Stimulated activated CD4-positive, alpha-beta T cell treated with anti-CD3 and anti-CD28 coated beads, Interleukin-12 subunit alpha, Interleukin-12 subunit beta, amount 100 ng/mL, for 48 hours (primary cell): ENCODE data around the gene AACS.
"Not testable (repeated sequence)": the region's sequence is repeated elsewhere in the genome, so short reads cannot be mapped to it uniquely, and the experiment has no call there.

ENCODE experiments used
- DNase-seq, 3 donors: peaks; one replicate each; pipeline ENCODE4 v3.0.0-alpha.2; 2020; ENCODE audit warnings: low read depth in 2 of 3, low spot score in 1 of 3

The AACS gene

DNA sequence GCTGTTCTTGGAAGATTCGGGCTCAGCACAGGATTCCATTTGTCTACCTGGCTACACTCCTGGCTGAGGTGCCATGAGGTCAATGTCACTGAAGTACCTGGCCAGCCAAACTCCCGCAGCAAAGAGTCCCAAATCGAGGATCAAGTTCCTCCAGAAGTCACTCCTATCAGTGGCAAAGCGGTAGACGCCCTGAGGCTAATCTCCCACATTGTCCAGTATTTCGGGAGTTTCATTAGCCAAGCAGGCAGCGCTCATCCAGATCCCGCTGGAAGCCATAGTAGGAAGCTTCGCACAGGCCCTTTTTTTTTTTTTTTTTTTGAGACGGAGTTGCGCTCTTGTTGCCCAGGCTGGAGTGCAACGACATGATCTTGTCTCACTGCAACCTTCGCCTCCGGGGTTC is 8.9 kb upstream of the AACS start:
- DNase-seq = no peak

DNA sequence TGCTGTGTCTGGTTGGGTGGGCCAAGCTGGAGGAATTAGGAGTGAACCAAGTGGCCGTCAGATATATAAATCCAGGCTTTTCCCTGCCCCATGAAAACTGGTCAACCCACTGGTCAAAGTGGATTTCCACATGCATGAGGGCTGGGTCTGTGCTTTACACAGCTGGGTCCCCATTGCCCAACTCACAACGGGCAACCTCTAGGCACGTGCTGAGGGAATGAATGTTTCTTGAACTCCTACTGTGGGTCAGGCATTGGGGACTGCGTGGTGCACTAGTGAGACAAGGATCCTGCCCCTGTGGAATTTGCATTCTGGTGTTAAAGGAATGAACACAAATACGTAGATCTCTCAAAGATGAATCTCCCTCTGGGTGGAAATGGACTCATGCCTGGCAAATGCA is 7.5 kb upstream of the AACS start:
- no peak for DNase-seq

GRCh38 chr12:125061229-125061628 is 4.0 kb upstream of the AACS start:
- DNase-seq = no peak

GRCh38 chr12:125063522-125063921 is 1.7 kb upstream of the AACS start:
- not testable (repeated sequence) for DNase-seq

DNA sequence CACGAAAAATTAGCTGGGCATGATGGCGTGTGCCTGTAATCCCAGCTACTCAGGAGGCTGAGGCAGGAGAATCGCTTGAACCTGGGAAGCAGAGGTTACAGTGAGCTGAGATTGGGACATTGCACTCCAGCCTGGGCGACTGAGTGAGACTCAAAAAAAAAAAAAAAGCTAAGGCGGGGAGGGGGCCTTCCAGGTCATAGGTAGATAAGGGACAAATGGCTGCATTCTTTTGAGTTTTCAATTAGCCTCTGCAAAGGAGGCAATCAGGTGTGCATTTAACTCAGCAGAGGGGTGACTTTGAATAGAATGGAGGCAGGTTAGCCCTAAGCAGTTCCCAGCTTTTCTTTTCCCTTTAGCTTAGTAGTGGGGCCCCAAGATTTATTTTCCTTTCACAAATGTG is 743 bp upstream of the AACS start:
- no peak for DNase-seq

- no peak for DNase-seq
Measured at GRCh38 chr12:125065919-125066570, 810 bp downstream of the AACS start.

DNA sequence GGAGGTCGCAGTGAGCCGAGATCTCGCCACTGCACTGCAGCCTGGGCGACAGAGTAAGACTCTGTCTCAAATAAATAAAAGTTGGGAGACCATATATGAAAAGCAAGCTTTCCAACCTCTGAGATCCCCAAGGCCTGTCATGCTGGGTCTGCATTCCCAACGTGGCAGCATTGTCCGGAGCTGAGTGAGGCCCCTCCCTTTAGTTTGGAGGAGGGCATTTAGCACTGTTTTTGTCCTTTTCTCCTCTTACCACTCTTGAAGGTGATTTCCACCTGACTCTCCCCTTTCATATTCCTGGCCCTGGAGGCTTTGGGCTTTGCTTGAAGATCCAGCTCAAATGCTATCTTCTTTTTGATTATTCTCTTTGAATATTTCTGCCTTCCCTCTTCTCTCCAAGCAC is 3.2 kb downstream of the AACS start:
- DNase-seq = no peak

GRCh38 chr12:125069616-125070015 is 4.4 kb downstream of the AACS start:
- no peak for DNase-seq

DNA sequence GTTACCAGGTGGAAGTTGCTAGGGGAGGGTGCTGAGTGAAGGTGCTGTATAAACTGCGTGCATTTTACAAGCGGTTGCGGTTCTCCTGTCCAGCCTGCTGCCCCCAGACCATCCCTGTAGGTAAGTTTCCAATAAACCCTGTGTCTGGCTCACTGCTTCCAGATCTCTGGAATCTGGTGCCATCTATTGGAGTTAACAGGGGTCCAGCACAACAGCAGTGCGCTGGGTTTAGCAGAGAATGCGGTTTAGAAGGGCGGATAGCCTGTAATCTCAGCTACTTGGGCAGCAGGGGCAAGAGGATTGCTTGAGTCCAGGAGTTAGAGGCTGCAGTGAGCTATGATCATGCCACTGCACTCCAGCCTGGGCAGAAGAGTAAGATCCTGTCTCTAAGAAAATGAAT is 4.9 kb downstream of the AACS start:
- no peak for DNase-seq

GRCh38 chr12:125070661-125071390 is 5.6 kb downstream of the AACS start:
- no peak for DNase-seq

DNA sequence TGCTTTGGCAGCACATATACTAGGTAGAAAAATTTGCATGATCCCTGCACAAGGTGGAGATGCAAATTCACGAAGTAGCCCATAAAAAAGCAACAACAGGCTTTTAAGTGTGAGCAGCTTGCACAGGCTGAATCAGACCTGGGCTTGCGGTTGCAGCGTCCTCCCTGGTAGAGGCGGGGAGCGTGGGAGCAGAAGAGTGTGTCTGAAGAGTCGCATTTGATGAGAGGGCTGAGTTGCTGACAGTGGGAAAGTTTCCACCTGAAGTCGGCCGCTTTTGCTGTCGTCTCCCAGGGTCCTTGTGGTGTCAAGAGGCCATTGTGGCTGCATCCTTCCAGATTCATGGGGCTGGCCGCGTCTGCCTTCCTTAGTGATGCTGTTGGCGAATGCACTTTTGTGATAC is 6.2 kb downstream of the AACS start:
- DNase-seq = no peak

- DNase-seq = no peak
Measured at GRCh38 chr12:125072496-125072895, 7.3 kb downstream of the AACS start.

DNA sequence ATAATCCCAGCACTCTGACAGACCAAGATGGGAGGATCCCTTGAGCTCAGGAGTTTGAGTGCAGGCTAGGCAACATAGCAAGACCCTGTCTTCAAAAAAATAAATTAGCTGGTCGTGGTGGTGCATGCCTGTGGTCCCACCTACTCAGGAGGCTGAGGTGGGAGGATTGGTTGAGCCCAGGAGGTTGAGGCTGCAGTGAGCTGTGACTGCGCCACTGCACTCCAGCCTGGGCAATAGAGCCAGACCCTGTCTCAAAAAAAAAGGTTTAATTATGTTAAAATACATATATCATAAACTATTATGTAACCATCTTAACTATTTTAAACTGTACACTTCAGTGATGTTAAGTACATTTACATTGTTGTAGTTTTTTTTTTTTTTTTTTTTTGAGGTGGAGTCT is 9.1 kb downstream of the AACS start:
- DNase-seq = not testable (repeated sequence)

DNA sequence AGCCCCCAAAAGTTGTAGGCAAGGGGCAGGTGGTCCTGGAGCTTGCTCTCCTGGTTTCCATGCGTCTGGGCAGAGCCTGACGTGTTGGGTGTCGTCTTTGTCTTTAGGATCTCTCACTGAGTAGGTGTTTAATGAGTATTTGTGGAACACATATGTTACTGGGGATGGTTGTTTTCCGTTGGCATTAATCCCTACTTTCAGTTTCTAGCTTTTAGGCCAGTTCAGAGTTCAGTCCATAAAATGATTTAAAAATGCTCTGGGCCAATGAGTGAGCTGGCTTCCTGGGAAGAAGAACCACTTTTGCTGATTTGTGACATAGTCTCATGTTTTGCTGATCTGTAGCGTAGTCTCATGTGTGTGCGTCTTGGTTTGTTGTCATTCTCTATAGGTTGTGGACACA is 10.9 kb downstream of the AACS start:
- DNase-seq = no peak

DNA sequence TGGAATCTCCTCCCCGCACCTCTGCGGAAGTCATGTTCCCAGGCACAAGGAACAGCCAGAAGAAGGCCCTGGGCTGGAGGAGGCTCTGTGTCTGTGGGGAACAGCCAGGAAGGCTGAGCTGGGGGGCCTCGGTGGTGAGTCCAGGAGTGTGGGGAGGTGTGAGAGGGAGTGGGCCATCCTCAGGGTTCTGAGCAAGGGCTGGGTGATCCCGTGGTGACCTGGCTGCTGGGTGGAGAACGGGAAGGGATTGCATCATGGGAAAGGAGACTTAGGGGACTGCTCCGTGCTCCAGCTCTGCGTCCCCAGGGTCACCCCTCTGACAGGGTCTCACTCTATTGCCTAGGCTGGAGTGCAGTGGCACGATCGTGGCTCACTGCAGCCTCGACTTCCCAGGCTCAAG is 13.8 kb downstream of the AACS start:
- DNase-seq = no peak

- no peak for DNase-seq
Measured at GRCh38 chr12:125079648-125080645, 14.7 kb downstream of the AACS start.

DNA sequence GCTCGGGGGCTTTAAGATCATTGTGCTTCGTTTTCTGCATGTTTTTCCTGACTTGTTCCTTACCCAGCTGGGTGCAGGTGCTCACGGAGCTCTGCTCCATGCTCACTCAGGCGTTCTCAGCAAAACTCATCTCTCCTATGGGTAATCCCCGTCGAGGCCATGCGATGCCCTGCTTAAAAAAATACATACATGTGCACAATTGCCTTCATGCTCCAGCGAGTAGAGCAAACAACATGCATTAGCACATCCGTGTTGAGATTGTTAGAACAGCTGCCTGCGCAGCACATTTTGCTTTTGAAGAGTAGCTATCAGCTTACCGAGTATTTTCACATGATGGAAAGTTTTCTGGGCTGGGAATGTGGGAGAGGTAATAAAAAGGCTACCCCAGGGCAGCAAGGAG is 16.2 kb downstream of the AACS start:
- DNase-seq = no peak

DNA sequence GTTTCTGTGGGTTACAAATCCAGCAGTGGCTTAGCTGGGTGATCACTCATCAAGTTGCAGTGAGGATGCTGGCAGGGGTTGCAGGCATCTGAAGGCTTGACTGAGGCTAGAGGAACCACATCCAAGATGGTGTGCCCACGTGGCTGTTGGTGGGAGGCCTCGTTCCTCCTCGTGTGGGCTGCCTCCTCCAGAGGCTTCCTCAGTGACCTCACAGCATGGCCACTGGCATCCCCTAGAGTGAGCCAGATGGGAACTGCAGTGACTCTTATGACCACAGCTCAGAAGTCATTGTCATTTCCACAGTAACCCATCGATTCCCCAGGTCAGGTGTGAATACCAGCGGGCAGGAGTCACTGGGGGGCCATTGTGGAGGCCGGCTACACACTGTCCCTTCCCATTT is 17.8 kb downstream of the AACS start:
- no peak for DNase-seq

GRCh38 chr12:125088199-125088598 is 23.0 kb downstream of the AACS start:
- not testable (repeated sequence) for DNase-seq

DNA sequence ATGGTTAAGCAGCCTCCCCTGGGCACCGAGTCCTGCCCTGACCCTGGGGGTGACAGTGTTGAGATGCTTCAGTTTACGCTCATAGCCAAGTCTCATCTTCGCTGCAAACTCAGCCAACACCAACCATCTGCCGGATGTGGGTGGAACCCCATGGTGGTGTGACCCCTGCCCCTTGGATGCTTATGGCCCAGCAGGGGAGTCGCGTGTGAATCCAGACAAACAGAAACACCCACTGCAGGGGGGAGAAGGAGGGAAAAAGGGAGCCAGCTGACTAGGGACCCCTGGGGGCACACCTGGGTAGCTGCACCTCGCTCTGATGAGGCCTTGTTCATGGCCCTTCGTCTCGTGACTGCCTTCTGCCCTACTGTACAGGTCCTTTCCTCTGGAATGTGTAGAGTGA is 23.8 kb downstream of the AACS start:
- DNase-seq = no peak

- DNase-seq = no peak
Measured at GRCh38 chr12:125089626-125090025, 24.4 kb downstream of the AACS start.

GRCh38 chr12:125090437-125090836 is 25.2 kb downstream of the AACS start:
- DNase-seq = no peak
